ENCODE results near the gene CCDC201. TPM values are rescaled to one million over a fixed set of nuclear protein-coding genes. Genes with fewer than 3 reads are reported as not detected.
"Not testable (repeated sequence)": the region's sequence is repeated elsewhere in the genome, so short reads cannot be mapped to it uniquely, and the experiment has no call there.

Gene CCDC201
- total RNA-seq, 1 donor from 2014 or later, result 3.4 TPM

- not testable (repeated sequence) for DNase-seq (ENCODE audit: low spot score)
Measured at GRCh38 chr7:45817913-45818312, 55.0 kb downstream of the CCDC201 start.

- DNase-seq (ENCODE audit: low spot score), result not testable (repeated sequence)
Measured at GRCh38 chr7:45817016-45817415, 55.9 kb downstream of the CCDC201 start.

GRCh38 chr7:45814216-45815118 is 58.4 kb downstream of the CCDC201 start:
- DNase-seq (ENCODE audit: low spot score), result not testable (repeated sequence)

- DNase-seq (ENCODE audit: low spot score), result not testable (repeated sequence)
Measured at GRCh38 chr7:45813771-45814170, 59.1 kb downstream of the CCDC201 start.

GRCh38 chr7:45812946-45813345 is 59.9 kb downstream of the CCDC201 start:
- no peak for DNase-seq (ENCODE audit: low spot score)

- DNase-seq (ENCODE audit: low spot score), result not testable (repeated sequence)
Measured at GRCh38 chr7:45811652-45812234, 61.1 kb downstream of the CCDC201 start.

- DNase-seq (ENCODE audit: low spot score), result not testable (repeated sequence)
Measured at GRCh38 chr7:45810451-45811005, 62.4 kb downstream of the CCDC201 start.

Other genes starting within 250 kb of the CCDC201 start
- gene IGFBP1, start 15.4 kb upstream of the CCDC201 start, total RNA-seq (ENCODE audit: insufficient read depth, low replicate concordance), result not detected
- gene IGFBP3, start 48.2 kb upstream of the CCDC201 start, total RNA-seq (ENCODE audit: insufficient read depth, low replicate concordance), result 734 TPM

Measured in umbilical cord (tissue), 2 donors.